ENCODE results near the gene SHISA7.
A peak's percentile ranks its signal among the peaks of the same experiment; 100 is the strongest.
"Not testable (repeated sequence)": the region's sequence is repeated elsewhere in the genome, so short reads cannot be mapped to it uniquely, and the experiment has no call there.

Gene SHISA7

DNA sequence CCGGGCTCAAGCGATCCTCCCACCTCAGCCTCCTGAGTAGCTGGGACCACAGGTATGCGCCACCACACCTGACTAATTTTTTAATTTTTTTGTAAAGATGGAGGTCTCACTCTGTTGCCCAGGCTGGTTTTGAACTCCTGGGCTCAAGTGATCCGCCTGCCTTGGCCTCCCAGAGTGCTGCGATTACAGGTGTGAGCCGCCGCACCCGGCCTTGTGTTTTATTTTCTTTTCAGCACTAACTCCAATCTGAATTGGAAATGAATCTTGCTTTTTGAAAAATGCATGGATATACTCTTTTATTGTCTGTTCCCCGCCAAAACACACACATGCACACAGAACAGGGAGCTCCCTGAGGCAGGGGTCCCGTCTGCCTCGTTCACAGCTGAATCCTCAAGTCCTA lies 19.6 kb upstream of the SHISA7 start:
- DNase-seq = no peak

DNA sequence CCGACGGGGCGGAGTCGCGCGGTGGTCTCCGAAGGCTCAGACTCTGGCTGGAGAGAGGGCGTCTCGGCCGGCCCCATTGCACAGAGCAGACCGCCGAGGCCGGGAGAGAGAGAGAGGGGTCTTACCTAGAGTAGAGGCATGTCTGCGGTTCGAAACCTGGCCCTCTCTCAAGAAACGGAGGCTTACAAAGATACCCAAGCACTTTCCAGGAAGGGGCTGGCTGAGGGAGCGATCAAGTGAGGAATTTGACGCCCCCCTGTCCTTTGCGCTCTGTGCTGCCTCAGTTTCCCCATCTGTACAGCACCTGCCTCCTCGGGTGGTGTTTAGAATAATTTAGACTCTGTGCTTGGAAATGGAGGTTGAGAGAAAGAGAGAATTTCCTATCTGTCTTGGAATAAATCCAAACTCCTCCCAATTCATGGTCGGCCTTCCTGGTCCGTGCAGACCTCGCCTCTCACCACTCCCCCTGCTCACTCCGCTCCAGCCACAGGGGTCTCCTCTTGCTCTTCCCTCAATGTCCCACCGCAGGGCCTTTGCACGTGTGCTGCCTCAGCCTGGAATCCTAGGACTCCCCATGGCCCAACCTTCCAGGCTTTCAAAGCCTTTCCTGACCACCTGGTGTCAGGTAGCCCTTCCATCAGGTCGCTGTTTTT lies 19.0 kb upstream of the SHISA7 start:
- peak; percentile 42 for DNase-seq

DNA sequence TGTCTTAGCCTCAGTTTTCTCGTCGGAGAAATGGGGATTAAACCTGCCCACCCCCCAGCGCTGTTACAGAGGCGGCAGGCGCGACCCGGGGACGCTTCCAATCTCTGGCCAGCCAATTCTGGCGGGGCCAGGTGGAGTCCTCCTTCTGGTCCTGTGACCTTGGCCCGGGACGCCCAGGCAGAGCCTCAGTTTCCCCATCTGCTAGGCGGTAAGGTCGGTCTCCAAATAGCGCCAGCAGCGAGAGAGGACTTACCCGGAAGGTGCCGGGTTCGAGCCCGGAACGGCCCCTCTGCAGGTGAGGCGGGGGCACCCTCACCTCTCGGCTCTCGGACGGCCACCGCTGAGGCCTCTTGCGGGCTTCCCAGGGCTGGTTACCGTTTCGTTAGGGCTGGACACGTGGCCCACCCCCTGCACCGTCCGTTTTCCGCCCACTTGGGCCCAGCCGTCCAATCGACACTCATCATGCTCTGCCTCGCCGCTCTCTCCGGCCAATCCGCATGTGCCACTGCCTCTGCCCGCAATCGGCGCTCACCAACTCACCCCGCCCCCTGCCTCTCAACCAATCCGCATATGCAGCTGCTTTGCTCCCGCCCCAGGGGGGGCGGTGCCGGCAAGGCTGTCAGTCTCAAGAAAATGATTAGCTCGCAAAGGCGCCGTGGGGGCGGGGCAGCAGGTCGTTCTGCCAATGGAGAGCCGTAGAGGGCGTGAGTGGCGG lies 18.3 kb upstream of the SHISA7 start, which contains the start of gene ISOC2:
Gene ISOC2, minus strand, starts transcription at position 384 of the 715 bp plus-strand sequence. CDS start 5,156 bp downstream, outside the sequence.
- DNase-seq = peak; percentile 100

DNA sequence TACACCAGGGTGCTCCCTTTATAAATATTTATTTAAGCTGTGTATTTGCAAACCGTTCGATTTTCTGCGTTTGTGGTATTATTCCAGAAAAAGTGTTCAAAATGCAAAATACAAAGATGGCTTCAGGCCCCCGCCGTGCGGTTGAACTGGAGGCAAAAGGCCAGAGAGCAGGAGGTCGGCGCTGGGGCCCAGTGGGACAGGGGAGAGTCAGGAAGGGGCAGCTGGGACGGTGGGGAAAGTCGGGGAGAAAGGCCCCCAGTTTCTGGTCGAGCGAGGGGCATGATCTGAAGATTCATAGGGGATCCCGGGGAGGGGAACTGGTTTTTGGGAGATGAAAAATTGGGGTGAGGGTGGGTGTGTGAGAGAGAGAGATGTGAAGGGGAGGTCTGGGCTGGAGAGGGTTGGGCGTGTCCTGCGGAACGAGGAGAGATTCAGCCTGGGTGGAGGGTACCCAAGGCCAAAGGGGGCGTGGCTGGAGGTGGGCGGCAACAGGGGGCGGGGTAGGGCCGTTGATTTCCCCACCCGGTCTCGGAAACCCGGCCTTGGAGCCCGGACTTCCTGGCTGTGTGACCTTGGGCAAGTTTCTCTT lies 17.7 kb upstream of the SHISA7 start:
- DNase-seq = peak; percentile 81

DNA sequence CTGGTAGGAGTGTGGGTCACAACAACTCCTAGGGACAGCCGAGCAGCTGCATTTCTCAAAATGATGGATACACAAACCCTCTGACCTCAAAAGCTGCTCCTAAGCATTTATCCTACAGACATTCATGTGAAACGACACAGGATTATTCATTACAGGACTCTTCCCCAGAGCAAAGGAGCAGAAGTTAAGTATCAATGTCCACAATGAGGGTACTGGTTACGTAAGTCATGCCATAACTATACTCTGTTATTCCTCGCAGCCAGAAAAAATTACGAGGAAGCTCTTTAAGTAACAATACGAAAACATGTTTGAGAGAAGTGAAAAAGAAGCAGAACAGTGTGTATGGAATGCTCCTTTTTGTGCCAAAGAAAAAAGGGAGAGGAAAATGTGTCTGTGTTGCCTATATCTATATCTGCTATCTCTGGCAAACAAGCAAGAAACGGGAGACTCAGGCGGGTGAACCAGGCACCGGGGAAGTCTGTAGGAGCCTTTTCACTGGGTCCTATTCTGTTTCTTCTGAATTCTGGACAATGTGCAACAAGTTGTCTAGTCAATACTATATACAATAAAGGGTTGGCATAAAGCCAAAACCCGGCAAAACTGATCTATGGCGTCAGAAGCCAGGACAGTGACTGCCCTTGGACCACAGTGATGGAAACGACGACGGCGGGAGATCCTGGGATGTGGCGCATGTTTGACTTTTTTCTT lies 17.0 kb upstream of the SHISA7 start:
- DNase-seq = no peak

DNA sequence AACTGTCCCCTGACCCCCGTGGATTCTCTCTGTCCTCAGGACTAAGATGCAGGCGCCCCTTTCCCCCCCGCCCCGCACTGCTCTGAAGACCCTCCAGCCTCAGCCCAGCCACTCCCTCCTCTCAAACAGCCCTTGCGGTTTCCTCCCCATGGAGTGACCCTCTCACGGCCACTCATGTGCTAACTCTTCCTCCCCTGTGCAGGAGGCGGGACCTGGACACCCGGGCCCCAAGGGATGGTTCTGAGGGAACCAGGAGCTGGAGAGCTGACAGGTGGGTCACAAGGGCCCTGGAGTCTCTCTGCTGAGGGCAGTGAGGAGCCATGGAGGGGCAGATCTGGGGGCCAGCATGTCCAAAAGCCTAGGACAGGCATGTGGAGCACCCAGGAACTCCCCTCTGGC lies 16.4 kb upstream of the SHISA7 start:
- no peak for DNase-seq

DNA sequence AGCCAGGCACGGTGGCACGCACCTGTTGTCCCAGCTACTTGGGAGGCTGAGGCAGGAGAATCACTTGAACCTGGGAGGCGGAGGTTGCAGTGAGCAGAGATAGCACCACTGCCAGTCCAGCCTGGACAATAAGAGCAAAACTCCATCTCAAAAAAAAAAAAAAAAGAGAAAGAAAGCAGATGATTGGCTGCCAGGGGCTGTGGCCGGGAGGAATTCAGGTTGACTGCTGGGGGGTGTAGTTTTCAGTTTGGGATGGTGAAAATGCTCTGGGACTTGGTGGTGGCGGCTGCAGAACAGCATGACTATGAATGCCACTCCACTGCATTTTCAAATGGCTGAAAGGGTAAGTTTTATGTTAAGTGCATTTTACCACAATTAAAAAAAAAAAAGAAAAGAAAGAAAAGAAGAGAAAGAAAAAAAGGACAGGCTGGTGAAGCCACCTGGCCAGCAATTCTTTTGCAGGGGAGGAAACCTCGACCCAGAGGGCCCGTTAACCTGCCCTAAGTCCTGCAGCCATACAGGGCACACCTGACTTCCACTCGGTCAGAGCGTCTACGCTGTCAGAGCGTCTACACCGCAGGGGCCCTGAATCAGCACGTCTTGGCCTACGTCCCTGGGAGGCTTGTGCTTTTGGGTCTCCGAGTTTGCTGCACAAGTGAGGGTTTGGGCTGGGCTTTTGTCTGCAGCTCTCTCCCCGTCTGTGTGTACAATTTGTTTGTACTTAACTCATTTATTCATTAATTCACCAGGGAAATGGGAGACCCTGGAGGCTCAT lies 14.8 kb upstream of the SHISA7 start:
- no peak for DNase-seq

DNA sequence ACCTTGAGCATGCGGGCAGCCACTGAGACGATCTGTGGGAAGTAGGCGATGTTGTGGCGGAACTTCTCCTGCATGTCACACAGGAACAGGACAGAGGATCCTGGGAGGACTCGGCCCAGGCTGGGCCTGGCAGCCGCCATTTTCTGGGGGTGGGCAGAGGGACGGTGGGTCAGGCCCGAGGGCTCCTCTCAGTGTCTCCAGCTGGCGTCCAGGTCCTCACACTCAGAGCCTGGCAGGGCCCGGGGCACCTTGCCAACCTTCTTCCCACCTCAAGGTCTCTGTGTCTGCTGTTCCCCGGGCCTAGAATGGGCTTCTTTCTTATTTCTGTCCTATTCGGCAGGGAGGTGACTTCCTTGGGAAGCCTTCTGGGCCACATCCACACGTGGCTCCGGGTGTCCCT lies 13.2 kb upstream of the SHISA7 start:
- DNase-seq = no peak

DNA sequence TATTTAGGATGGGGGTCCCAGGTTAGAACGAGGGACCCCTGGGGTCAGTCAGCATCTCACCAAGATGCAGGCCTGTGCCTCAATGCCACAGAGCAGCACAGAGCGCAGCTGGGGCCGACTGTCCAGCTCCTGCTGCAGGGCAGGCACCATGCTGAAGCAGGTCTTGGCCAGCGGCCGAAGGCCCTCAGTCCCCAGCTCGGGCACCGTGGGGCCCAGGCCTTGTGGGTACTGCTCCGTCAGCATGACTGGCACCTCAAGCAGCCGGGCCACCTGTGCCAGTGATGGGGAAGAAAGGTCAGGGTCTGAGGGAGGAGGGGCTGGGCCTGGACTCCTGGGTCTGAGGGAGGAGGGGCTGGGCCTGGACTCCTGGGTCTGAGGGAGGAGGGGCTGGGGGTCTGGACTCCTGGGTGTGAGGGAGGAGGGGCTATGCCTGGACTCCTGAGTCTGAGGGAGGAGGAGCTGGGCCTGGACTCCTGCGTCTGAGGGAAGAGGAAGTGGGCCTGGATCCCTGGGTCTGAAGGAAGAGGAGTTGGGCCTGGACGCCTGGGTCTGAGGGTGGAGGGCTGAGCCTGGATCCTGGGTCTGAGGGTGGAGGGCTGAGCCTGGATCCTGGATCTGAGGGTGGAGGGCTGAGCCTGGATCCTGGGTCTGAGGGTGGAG lies 12.6 kb upstream of the SHISA7 start:
- DNase-seq = no peak

DNA sequence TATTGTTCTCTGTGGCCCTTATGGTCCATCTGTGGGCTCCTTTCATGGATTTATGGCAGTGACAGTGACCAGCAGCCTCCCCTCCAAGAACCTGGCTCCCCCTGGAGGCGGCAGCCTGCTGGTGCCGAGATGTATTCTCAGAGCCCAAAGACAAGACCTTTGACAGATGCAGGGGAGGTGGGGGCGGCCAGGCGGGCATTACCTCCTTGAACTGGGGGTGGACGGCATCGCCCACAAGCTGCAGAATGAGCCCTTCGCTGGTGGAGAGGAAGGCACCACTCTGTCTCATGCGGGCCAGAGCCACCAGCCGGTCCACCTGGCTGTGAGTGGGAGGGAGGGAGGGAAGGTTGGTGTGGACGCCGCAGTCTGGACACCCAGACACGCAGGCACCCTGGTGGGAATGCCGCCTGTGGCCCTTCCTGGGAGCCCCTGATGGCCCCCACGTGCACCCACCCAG lies 11.7 kb upstream of the SHISA7 start:
- peak; percentile 31 for DNase-seq

DNA sequence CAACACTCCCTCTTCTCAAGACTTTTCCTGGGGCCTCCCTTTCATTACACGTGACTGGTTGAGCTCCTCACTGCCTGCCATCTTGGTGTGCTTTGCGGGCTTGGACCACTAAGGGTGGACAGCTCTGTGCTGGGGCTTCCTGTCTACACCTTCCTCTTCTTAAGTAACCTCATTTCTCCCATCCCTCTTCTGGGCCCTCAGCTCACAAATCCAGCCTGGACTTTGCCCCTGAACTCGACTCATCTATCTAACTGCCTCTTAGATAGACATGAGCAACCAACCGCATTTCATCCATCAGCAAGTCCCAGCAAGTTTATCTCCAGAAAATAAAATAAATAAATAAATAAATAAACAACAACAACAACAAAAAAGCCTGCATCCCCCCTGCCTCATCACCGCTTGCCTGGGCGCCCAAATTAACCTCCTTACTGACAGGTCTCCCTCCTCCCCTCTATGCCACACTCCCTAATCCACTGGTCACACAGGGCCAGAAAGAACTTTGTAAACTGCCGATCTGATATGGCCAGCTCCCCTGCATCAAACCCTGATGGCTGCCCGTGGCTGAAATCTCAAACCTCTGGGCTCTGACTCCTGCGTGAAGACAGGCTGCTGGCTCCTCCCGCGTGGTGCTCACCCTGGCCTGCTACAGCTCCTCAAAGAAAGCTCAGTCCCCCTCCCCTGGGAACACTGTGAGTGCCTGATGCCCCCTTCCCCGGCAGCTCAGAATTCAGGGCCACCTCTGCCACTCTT lies 10.6 kb upstream of the SHISA7 start:
- no peak for DNase-seq

DNA sequence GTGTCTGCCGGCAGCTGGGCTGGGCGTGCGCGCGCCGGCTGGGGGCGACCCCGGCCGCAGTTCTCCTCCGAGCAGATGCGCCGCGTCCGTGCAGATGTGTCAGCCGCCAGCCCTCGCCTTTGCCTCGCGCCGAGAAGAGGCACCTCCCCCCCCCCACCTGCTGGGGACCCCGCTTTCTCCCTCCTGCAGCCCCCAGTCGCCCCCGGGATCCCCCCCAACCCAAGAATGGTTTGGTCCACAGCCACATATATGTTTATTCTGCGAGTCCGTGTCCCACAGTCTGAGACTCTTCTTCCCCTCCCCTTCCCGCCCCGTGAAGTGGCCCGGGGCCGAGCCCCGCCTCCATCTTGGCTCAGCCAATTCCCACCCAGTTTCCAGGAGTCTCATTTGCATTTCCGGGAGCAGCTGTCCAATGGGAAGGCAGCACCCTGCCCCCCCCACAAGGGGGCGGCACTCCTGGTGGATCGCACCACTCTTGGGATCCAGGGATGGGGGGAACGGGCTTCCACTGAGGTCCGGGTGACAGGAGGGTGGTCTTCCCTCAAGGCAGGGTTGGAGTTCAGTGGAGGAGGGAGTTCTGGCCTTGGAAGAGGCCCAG lies 9.7 kb upstream of the SHISA7 start:
- peak; percentile 89 for DNase-seq

DNA sequence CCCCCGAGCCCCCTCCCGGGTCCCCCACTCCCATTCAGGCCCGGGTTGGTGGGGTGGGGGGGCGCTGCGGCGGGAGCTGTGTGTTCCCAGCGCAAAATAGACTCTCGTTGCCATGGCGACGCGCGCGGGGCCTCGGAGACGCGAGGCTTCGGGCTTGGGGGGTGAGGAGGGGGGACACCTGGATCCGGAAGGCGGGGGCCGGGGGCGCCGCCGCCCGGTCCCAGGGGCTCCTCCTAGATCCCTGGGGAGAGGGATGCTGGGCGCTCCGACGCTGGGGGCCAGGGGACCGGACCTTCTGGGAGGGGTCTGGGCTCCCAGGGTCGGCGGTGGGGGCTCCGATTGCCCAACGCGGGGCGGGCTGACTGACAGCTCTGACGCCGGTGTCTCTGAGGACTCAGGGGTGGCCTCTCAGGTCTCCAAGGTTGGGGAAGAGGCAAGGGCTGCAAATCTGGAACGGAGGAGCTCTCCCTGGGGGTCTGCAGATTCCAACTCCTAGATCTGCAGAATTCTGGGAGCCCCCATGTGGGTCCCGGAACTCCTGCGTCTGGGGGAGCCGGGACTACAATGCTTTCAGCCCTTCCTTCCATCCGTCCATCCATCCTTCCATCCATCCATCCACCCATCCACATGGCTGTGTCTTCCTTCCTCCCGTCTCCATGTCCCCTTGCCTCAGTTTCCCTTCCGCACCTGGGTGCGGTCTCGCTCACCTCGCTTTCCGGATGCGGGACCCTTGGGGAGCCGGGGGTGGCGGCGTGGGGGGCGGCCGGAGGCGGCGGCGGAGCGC lies 9.1 kb upstream of the SHISA7 start:
- no peak for DNase-seq

DNA sequence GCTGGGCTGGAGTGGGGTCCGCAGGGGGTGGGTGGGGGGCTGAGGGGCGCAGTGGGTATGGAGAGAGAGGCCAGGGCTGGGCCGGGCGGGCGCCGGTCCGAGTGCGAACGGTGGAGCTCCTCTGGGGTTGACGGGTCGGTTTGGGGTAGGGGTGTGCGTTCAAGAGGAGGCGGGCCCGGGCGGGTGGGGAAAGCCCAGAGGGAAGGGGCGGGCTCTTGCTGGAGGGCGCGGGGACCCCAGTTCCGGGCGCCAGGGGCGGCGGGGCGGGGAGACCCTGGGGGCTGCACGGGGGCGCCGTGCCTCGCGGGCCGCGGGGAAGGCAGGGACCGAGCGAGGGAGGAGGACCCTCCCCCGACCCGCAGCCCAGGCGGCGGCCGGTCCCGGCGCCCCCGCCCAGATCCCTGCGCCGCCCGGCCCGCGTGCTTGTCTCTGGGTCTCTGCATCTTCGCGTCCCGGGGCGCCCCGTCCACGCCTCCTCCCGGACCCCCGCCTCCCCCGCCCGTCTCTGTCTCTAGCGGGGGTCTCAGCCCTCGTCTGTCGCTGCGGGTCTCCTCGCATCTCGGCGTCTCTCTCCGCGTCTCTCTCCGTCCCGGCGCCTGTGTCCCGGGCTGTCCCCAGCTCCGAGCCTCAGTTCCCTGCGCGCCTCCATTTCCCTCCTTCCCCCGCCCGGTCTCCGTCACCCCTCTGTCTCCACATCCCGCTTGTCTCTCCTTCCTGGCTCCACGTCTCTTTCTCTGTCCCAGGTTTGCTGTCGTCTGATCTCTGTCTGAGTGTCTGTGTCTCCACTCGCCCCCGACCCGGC lies 8.3 kb upstream of the SHISA7 start:
- DNase-seq = no peak

DNA sequence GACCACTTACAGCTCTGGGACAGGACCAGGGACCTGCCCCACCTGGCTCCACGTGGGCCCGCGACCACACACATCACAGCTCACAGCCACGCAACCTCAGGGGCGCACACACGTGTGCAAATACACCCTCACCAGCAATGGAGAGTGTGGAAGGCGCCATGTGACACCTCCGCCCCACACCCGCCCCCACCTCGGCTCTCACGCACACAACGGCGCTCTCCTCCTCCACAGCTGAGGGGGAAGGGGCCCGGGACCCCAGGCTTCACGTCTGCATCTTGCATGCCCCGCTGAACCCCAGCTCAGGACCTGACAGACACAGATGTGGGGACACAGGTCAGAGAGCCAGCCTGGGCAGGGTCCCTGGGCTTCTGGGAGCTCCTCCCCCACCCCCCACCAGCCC lies 6.4 kb upstream of the SHISA7 start:
- no peak for DNase-seq

DNA sequence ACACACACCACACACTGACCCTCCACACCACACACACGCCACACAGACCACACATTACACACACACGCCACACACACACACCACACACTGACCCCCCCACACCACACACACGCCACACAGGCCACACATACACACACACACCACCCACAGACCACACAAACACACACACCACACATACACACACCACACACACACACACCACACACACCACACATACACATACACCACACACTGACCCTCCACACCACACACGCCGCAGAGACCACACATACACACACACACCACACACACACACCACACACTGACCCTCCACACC lies 5.0 kb upstream of the SHISA7 start:
- not testable (repeated sequence) for DNase-seq

DNA sequence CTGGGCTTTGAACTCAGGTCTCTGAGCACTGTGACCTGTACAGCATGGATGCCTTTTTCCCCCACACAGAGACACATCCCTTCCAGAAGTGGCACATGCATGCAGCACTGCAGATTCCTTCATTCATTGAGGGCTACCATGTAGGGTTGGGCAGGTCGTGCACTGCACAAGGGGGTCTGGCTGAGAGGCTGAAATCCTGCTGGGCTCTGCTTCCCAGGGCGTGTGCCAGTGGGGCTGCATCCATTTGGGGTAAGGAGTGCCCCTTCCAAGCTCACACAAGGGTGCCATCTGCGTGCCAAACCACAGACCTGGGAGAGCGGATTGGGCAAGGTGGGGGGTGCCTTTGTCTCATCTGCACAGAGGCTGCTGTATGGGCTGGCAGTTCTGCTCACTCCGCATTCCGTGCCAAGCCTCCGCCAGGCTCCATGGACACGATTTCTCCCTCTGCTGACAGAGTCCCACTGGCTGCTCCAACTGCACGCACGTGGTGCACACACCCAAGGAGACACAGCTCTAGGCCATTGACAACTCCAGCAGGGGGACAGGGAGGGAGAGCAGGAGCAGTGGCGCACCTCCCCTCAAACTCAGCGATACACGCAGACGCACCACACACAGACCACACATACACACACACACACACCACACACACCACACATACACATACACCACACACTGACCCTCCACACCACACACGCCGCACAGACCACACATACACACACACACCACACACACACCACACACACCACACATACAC lies 4.5 kb upstream of the SHISA7 start:
- peak; percentile 77 for DNase-seq

DNA sequence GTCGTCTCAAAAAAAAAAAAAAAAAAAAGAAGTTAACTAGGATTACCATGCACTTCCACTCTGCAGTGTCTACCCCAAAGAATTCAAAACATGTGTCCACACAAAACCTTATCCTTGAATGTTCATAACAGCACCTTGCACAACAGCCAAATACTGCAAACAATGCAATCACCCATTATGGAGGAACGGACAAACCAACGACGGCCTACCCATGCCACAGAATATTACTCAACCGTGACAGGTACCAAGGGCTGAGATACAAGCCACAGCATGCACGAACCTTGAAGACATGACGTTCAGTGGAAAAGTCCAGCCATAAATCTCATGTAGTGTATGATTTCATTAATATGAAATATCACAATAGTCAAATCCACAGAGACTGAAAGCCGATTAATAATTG lies 3.0 kb upstream of the SHISA7 start:
- DNase-seq = no peak

DNA sequence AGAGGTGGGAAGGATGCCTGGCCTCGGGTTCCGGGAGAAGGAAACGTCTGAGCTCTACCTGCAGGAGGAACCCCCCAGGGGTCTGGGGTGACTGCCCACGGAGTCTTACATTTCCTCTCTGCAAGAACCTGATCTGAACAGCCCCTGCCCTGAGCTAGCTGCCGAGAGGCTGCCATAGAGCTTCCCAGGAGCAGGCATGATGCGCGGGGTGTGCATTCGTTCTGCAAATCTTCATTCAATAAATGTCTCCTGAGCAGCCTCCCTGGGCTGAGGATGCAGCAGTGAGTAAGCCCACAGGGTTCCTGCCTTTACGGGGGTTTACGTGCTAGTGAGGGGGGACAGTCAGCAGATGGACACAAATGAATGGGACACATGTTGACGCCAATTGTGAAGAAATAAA lies 1.5 kb upstream of the SHISA7 start:
- no peak for DNase-seq
